ENCODE data around the gene ZGLP1.

DNA sequence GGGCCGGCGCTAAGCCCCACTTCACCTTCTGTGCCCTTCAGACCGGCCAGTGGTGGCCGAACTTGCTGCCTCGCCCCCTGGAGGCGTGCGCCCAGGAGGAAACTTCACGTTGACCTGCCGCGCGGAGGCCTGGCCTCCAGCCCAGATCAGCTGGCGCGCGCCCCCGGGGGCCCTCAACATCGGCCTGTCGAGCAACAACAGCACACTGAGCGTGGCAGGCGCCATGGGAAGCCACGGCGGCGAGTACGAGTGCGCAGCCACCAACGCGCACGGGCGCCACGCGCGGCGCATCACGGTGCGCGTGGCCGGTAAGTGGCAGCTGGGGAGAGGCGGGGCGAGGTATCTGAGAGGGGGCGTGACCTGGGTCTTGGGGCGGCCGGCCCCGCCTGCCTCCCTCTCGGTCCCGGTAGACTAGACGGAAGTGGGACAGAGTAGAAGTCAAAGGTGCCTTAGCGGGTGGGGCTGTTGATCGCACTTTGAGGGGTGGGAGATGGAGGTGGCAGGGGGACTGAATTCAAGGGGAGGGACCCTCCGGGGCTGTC lies 14.2 kb downstream of the ZGLP1 start:
- TF ChIP-seq EZH2phosphoT487 (IDR thresholded peaks at IDR 0.05; ENCODE audit: borderline replicate concordance, low read depth, low read length) = no peak
- TF ChIP-seq, protein P1, sequence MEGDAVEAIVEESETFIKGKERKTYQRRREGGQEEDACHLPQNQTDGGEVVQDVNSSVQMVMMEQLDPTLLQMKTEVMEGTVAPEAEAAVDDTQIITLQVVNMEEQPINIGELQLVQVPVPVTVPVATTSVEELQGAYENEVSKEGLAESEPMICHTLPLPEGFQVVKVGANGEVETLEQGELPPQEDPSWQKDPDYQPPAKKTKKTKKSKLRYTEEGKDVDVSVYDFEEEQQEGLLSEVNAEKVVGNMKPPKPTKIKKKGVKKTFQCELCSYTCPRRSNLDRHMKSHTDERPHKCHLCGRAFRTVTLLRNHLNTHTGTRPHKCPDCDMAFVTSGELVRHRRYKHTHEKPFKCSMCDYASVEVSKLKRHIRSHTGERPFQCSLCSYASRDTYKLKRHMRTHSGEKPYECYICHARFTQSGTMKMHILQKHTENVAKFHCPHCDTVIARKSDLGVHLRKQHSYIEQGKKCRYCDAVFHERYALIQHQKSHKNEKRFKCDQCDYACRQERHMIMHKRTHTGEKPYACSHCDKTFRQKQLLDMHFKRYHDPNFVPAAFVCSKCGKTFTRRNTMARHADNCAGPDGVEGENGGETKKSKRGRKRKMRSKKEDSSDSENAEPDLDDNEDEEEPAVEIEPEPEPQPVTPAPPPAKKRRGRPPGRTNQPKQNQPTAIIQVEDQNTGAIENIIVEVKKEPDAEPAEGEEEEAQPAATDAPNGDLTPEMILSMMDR (conservative IDR thresholded peaks at IDR 0.05; ENCODE audit: low read length) = no peak

All from OCI-LY7 (cell line).